SK-N-SH treated with all-trans-retinoic acid at 6 μM for 48 hours (cell line): Measurements from ENCODE around the gene C2orf81.

Experiments
- PATZ1 ChIP-seq: fragments of 250-450 bp; sonication (Bioruptor Pico); IDR thresholded peaks from 2 replicates; pipeline ENCODE4 v1.8.0; 2020; ENCODE audit warnings: mild to moderate bottlenecking, moderate library complexity, borderline replicate concordance
- TOX ChIP-seq: fragments of 250-450 bp; sonication (Bioruptor Pico); IDR thresholded peaks from 2 replicates; pipeline ENCODE4 v1.8.0; 2021; ENCODE audit warnings: mild to moderate bottlenecking, moderate library complexity, borderline replicate concordance
- ZFP3 ChIP-seq: fragments of 250-450 bp; sonication (Bioruptor Pico); IDR thresholded peaks from 2 replicates; pipeline ENCODE4 v1.5.0; 2020; ENCODE audit warnings: mild to moderate bottlenecking, moderate library complexity
- ZFP30 ChIP-seq: fragments of 450-650 bp; formaldehyde crosslinking; IDR thresholded peaks from 2 replicates; pipeline ENCODE4 v1.5.0; 2022; ENCODE audit warnings: mild to moderate bottlenecking, moderate library complexity

GRCh38 chr2:74368499-74368898 is 52.9 kb downstream of the C2orf81 start:
- TF ChIP-seq PATZ1 (CRISPR knock-in tag) (no peak), ZFP3 (CRISPR knock-in tag) (no peak), ZFP30 (CRISPR knock-in tag) (no peak), TOX (CRISPR knock-in tag) (no peak)
